GM12878 (cell line): ENCODE results near the gene SLC24A3. TPM values are rescaled to one million over a fixed set of nuclear protein-coding genes. Genes with fewer than 3 reads are reported as not detected.

Experiments
- ATAC-seq: fragments of 200-7000 bp; cut with Tn5 transposase; 3 replicates; pipeline ENCODE4 v1.9.1; 2020; ENCODE audit warnings: mild to moderate bottlenecking, moderate library complexity
- BruUV-seq: library from RNA; stranded (reverse); fragments of 400-500 nt; replicated peaks from 2 replicates; lab custom pipeline; 2021; lab: Mats Ljungman, UMichigan
- CTCF ChIA-PET: fragments of 300-600 bp; sonication (Branson Sonifier 250); formaldehyde crosslinking; extraction: SDS; loops from one replicate; lab custom pipeline; 2021; ENCODE audit warnings: inconsistent platforms; lab: Yijun Ruan, JAX
- POLR2A ChIA-PET: fragments of 350-600 bp; formaldehyde crosslinking; extraction: SDS; loops from one replicate; lab custom pipeline; 2021; ENCODE audit warnings: inconsistent platforms; lab: Charles Lee
- RAD21 ChIA-PET: fragments of 300-600 bp; sonication (Branson Sonifier 250); formaldehyde crosslinking; loops from one replicate; lab custom pipeline; 2023; ENCODE audit warnings: antibody characterized with exemption; ENCODE audit not compliant: unreplicated experiment; lab: Charles Lee
- SMC1A ChIA-PET: fragments of 300-600 bp; sonication (Branson Sonifier 250); formaldehyde crosslinking; loops from one replicate; lab custom pipeline; 2023; ENCODE audit not compliant: unreplicated experiment, uncharacterized antibody; lab: Charles Lee
- DNase-seq: peaks from one replicate; pipeline ENCODE4 v3.0.0-alpha.2; 2011; ENCODE audit warnings: low read depth, low spot score
- FAIRE-seq: peaks from 3 replicates; lab custom pipeline; 2011; peaks lifted over from hg19 to GRCh38; lab: Jason Lieb, UNC
- H2AFZ ChIP-seq: 2 replicates; pipeline ENCODE4 v1.6.0; 2011; ENCODE audit warnings: low read depth, low read length, control low read depth; ENCODE audit not compliant: control insufficient read depth
- H3K27ac ChIP-seq: 2 replicates; pipeline ENCODE4 v1.5.1; 2011; ENCODE audit warnings: control low read depth; ENCODE audit not compliant: control insufficient read depth, insufficient read depth
- H3K27me3 ChIP-seq, 2 experiments: replicated peaks in 1 of 2; 2 replicates each; pipeline versions ENCODE4 v1.6.0 to v1.6.1; 2011; ENCODE audit warnings: low read length in 1 of 2; ENCODE audit not compliant: control insufficient read depth in 2 of 2, insufficient read depth in 2 of 2
- H3K36me3 ChIP-seq, 2 experiments: 2 replicates each; pipeline ENCODE4 v1.5.1; 2011; ENCODE audit warnings: low read length in 1 of 2; ENCODE audit not compliant: control insufficient read depth in 2 of 2, insufficient read depth in 2 of 2
- H3K4me1 ChIP-seq: 2 replicates; pipeline ENCODE4 v1.6.1; 2011; ENCODE audit warnings: mild to moderate bottlenecking, low read length, moderate library complexity, mixed read lengths; ENCODE audit not compliant: control insufficient read depth, insufficient read depth
- H3K4me2 ChIP-seq: 2 replicates; pipeline ENCODE4 v1.6.0; 2011; ENCODE audit warnings: control low read depth; ENCODE audit not compliant: control insufficient read depth, insufficient read depth
- H3K4me3 ChIP-seq: fragments of 200-600 bp; sonication (generic); 2 replicates; pipeline ENCODE4 v1.5.1; 2016
- H3K79me2 ChIP-seq: 2 replicates; pipeline ENCODE4 v1.6.0; 2011; ENCODE audit warnings: low read length; ENCODE audit not compliant: control insufficient read depth, insufficient read depth
- H3K9ac ChIP-seq: 2 replicates; pipeline ENCODE4 v1.8.0; 2011; ENCODE audit warnings: low read length, control low read depth, mixed read lengths; ENCODE audit not compliant: control insufficient read depth, insufficient read depth
- H3K9me3 ChIP-seq: replicated peaks from 3 replicates; pipeline ENCODE4 v1.5.1; 2011; ENCODE audit warnings: mild to moderate bottlenecking, low read length; ENCODE audit not compliant: control insufficient read depth, insufficient read depth
- H4K20me1 ChIP-seq: 2 replicates; pipeline ENCODE4 v1.6.0; 2011; ENCODE audit not compliant: control insufficient read depth, insufficient read depth
- NKRF ChIP-seq: fragments of 450-650 bp; conservative IDR thresholded peaks from 2 replicates; pipeline ENCODE4 v1.6.1; 2017; ENCODE audit warnings: mild to moderate bottlenecking, moderate library complexity
- WGBS: methylation state at CpG from one replicate; pipeline ENCODE4 v1.1.6; 2016; ENCODE audit warnings: low lambda C conversion rate; ENCODE audit not compliant: insufficient replicate concordance, insufficient coverage; ENCODE audit errors: missing lambda C conversion rate; 5-methylcytosine and 5-hydroxymethylcytosine counted together
- in situ Hi-C: fragments of 300-500 bp; cut with MboI; formaldehyde crosslinking; loops from 9 replicates; pipeline ENCODE4 v1.14.3; 2018; ENCODE audit warnings: mixed read lengths
- intact Hi-C: fragments of 100-400 bp; cut with micrococcal nuclease; formaldehyde crosslinking; loops from one replicate; pipeline ENCODE4 v1.14.2; 2022; ENCODE audit not compliant: unreplicated experiment
- polyA plus RNA-seq, 11 experiments: library from polyadenylated mRNA; depleted of rRNA in 4 of 11; unstranded in 6 of 11; stranded (reverse) in 5 of 11; fragments of >200 nt; fragmentation: Nextera tagmentation in 4 of 11; fragmentation: Illumina TruSeq in 1 of 11; extraction: Ambion mirVana in 4 of 11; extraction: Trizol in 1 of 11; gene quantifications; 1 replicate in 1 of 11; 2 replicates in 10 of 11; pipeline versions ENCODE4 v1.2.1 to v1.2.3, GENCODE V29; 2011 to 2016; ENCODE audit warnings: inconsistent platforms in 2 of 11, missing spikeins in 2 of 11, low read depth in 1 of 11
- total RNA-seq, 4 experiments: library from RNA; depleted of rRNA in 3 of 4; stranded (reverse); fragments of >200 nt in 3 of 4; fragmentation: Illumina TruSeq in 1 of 4; extraction: Trizol in 1 of 4; gene quantifications; 2 replicates each; pipeline versions ENCODE4 v1.2.1 to v1.2.3, GENCODE V29; 2013 to 2021
- TF ChIP-seq, protein P1 (sequence below): fragments of 450-650 bp; IDR thresholded peaks from 2 replicates; pipeline ENCODE4 v1.6.1; 2017; ENCODE audit warnings: antibody characterized with exemption, mild to moderate bottlenecking, moderate library complexity

Gene SLC24A3
- total and polyA plus RNA-seq, 10 of the 15 experiments (the other 5 are each of a cell fraction or from before 2014, with no cell fraction given), result 0.04 TPM; not detected in 9

DNA sequence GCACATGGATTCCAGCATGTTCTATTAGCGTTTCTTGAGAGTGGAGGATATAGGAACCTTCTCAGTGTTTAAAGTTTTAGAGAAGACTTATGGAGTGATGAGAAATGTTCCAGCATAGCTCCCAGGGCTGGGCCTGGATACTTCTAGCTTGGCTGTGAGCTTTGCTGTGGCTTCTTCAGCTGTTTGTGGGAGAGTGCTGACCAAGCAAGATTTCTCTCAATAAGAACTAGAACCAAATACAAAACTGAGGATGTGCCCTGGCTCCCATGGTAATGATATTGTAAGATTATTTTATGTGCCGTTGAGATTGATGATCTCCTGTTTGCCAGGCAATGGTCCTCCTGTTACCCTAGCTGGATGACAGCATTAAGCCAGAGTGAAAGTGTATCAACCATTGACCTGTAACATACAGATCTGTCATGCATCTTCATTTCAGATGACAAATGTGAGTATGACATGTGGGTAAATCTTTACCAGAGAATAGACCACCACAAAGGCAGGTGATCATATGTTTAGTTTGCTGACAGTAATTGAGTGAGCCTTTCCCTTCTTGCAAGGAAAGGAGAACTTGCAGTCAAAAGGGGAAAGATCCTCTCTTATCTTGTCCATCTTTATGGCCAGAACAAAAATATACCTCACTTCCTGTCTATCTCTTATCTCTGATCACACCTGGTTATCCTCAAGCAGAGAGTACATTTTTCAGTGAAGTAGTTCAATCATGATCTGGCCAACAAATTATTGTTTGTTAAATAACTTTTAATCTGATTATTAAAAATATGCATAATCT, 180.1 kb downstream of the SLC24A3 start:
- H3K4me2 ChIP-seq, result no peak overlapping the region
- H3K27me3 ChIP-seq, result no peaks in the 10 kb centered on the region
- H2AFZ ChIP-seq, result no peak overlapping the region
- in situ Hi-C loops, result no loop called here
- SMC1A ChIA-PET, result no interaction called here
- no peaks in the 10 kb centered on the region for H3K79me2 ChIP-seq
- no TSS peak for BruUV-seq
- H3K36me3 ChIP-seq, result no peaks in the 10 kb centered on the region
- TF ChIP-seq NKRF, result no peak
- TF ChIP-seq, protein P1, sequence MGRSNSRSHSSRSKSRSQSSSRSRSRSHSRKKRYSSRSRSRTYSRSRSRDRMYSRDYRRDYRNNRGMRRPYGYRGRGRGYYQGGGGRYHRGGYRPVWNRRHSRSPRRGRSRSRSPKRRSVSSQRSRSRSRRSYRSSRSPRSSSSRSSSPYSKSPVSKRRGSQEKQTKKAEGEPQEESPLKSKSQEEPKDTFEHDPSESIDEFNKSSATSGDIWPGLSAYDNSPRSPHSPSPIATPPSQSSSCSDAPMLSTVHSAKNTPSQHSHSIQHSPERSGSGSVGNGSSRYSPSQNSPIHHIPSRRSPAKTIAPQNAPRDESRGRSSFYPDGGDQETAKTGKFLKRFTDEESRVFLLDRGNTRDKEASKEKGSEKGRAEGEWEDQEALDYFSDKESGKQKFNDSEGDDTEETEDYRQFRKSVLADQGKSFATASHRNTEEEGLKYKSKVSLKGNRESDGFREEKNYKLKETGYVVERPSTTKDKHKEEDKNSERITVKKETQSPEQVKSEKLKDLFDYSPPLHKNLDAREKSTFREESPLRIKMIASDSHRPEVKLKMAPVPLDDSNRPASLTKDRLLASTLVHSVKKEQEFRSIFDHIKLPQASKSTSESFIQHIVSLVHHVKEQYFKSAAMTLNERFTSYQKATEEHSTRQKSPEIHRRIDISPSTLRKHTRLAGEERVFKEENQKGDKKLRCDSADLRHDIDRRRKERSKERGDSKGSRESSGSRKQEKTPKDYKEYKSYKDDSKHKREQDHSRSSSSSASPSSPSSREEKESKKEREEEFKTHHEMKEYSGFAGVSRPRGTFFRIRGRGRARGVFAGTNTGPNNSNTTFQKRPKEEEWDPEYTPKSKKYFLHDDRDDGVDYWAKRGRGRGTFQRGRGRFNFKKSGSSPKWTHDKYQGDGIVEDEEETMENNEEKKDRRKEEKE, result no peak
- TF ChIP-seq, all 136 proteins: peak for 0
- Histone ChIP-seq H3K9ac (no peak overlapping the region), H3K4me1 (no peaks in the 10 kb centered on the region), H3K27ac (no peak overlapping the region), H4K20me1 (no peaks in the 10 kb centered on the region), H3K9me3 (no peaks in the 10 kb centered on the region; the same call in 2 of the 3 replicates), H3K4me3 (no peak overlapping the region)
- ChIA-PET RAD21 (no interaction called here), POLR2A (no interaction called here), CTCF (no interaction called here)
- intact Hi-C loops, result no loop called here
- DNase-seq (no peak), ATAC-seq (no peak), FAIRE-seq (peak; percentile 49)
- 18% methylated on average over 2 of the region's 2 CpGs for WGBS
